HCT116 (cell line): Measurements from ENCODE around the gene LSM14A. TPM values are rescaled to one million over a fixed set of nuclear protein-coding genes. Genes with fewer than 3 reads are reported as not detected.

ENCODE experiments used
- ATAC-seq: fragments of 200-7000 bp; cut with Tn5 transposase; 2 replicates; pipeline ENCODE4 v1.9.1; 2020; ENCODE audit warnings: mild to moderate bottlenecking, moderate library complexity
- BruUV-seq: library from RNA; stranded (reverse); fragments of 400-500 nt; replicated peaks from 2 replicates; lab custom pipeline; 2021; lab: Mats Ljungman, UMichigan
- CTCF ChIA-PET: fragments of 300-600 bp; sonication (Branson Sonifier 250); formaldehyde crosslinking; loops from one replicate; lab custom pipeline; 2021; ENCODE audit warnings: antibody characterized with exemption; lab: Charles Lee
- POLR2A ChIA-PET: fragments of 300-600, 350-600 bp; sonication (Branson Sonifier 250); formaldehyde crosslinking; loops from one replicate; lab custom pipeline; 2021; ENCODE audit warnings: antibody characterized with exemption; lab: Charles Lee
- RAD21 ChIA-PET, 2 experiments: fragments of 300-600 bp; sonication (Branson Sonifier 250); formaldehyde crosslinking; loops; one replicate each; lab custom pipeline; 2023; ENCODE audit warnings: low total read pairs in 2 of 2; ENCODE audit not compliant: uncharacterized antibody in 2 of 2, unreplicated experiment in 2 of 2, low non-redundant PET in 1 of 2; lab: Charles Lee
- DNase-seq: peaks from one replicate; pipeline ENCODE4 v3.0.0-alpha.2; 2010; ENCODE audit warnings: low read depth, low spot score
- H2AFZ ChIP-seq: fragments of 200-600 bp; shearing (Covaris generic), sonication (generic); 2 replicates; pipeline ENCODE4 v1.6.1; 2017; ENCODE audit warnings: low read depth, mixed run types, mixed read lengths, antibody characterized with exemption, low read length; ENCODE audit not compliant: poor library complexity, severe bottlenecking
- H3K27ac ChIP-seq: 2 replicates; pipeline ENCODE4 v1.5.1; 2012; ENCODE audit warnings: low read depth, low read length
- H3K27me3 ChIP-seq: fragments of 200-600 bp; sonication (generic); 2 replicates; pipeline ENCODE4 v1.6.1; 2016; ENCODE audit warnings: mixed run types, low read length, mixed read lengths; ENCODE audit not compliant: insufficient read depth
- H3K36me3 ChIP-seq, 2 experiments: fragments of 200-500 bp in 1 of 2; fragments of 200-600 bp in 1 of 2; sonication (Bioruptor generic) in 1 of 2; sonication (generic) in 1 of 2; 2 replicates each; pipeline versions ENCODE4 v1.5.1 to v1.6.1; 2014 to 2016; ENCODE audit warnings: low read length in 2 of 2, inconsistent platforms in 1 of 2, mixed read lengths in 1 of 2, mixed run types in 1 of 2; ENCODE audit not compliant: insufficient read depth in 2 of 2, control insufficient read depth in 1 of 2
- H3K4me1 ChIP-seq, 2 experiments: fragments of 200-600 bp in 1 of 2; sonication (generic) in 1 of 2; 2 replicates each; pipeline versions ENCODE4 v1.5.1 to v1.6.1; 2012 to 2017; ENCODE audit warnings: low read length in 2 of 2, inconsistent platforms in 1 of 2, mild to moderate bottlenecking in 1 of 2, mixed read lengths in 1 of 2, mixed run types in 1 of 2, moderate library complexity in 1 of 2; ENCODE audit not compliant: insufficient read depth in 2 of 2, control insufficient read depth in 1 of 2
- H3K4me2 ChIP-seq: fragments of 200-600 bp; sonication (generic); 2 replicates; pipeline ENCODE4 v1.6.1; 2017; ENCODE audit warnings: mixed run types, low read length, mixed read lengths
- H3K4me3 ChIP-seq, 2 experiments: fragments of 200-600 bp in 1 of 2; sonication (generic) in 1 of 2; replicated peaks in 1 of 2; 2 replicates each; pipeline ENCODE4 v1.5.1; 2011 to 2016; ENCODE audit warnings: low read length in 2 of 2, control low read depth in 1 of 2, low read depth in 1 of 2, mild to moderate bottlenecking in 1 of 2, mixed read lengths in 1 of 2, mixed run types in 1 of 2
- H3K79me2 ChIP-seq: fragments of 200-600 bp; sonication (generic); 2 replicates; pipeline ENCODE4 v1.6.1; 2017; ENCODE audit warnings: mild to moderate bottlenecking, mixed run types, low read length, moderate library complexity, mixed read lengths; ENCODE audit not compliant: insufficient read depth
- H3K9ac ChIP-seq: fragments of 200-600 bp; sonication (generic); 2 replicates; pipeline ENCODE4 v1.6.1; 2016; ENCODE audit warnings: low read length, mixed read lengths
- H3K9me2 ChIP-seq: fragments of 200-600 bp; sonication (generic), shearing (Covaris generic); 2 replicates; pipeline ENCODE4 v1.6.1; 2017; ENCODE audit warnings: mixed run types, mild to moderate bottlenecking, moderate library complexity; ENCODE audit not compliant: insufficient read depth
- H3K9me3 ChIP-seq, 2 experiments: fragments of 200-500 bp in 1 of 2; fragments of 200-600 bp in 1 of 2; sonication (Bioruptor generic) in 1 of 2; sonication (generic) in 1 of 2; 2 replicates each; pipeline ENCODE4 v1.6.1; 2014 to 2017; ENCODE audit warnings: low read length in 2 of 2, mixed read lengths in 2 of 2, inconsistent platforms in 1 of 2, low read depth in 1 of 2, mild to moderate bottlenecking in 1 of 2, mixed run types in 1 of 2, moderate library complexity in 1 of 2; ENCODE audit not compliant: control insufficient read depth in 1 of 2, insufficient read depth in 1 of 2
- H4K20me1 ChIP-seq: fragments of 200-600 bp; sonication (generic), shearing (Covaris generic); 2 replicates; pipeline ENCODE4 v1.6.1; 2017; ENCODE audit warnings: mixed run types, mild to moderate bottlenecking, moderate library complexity; ENCODE audit not compliant: insufficient read depth
- CTCF ChIP-seq, 3 experiments: fragments of 200-600 bp in 1 of 3; sonication (generic) in 1 of 3; IDR thresholded peaks in 2 of 3; conservative IDR thresholded peaks in 1 of 3; 2 replicates each; pipeline ENCODE4 v1.5.1; 2012 to 2017; ENCODE audit warnings: low read depth in 2 of 3, low read length in 2 of 3, antibody characterized with exemption in 1 of 3, borderline replicate concordance in 1 of 3, control low read depth in 1 of 3, mild to moderate bottlenecking in 1 of 3, mixed read lengths in 1 of 3, mixed run types in 1 of 3, moderate library complexity in 1 of 3; ENCODE audit not compliant: insufficient read depth in 1 of 3
- EZH2 ChIP-seq: fragments of 200-600 bp; sonication (generic); IDR thresholded peaks from 2 replicates; pipeline ENCODE4 v1.6.1; 2017; ENCODE audit warnings: antibody characterized with exemption, mixed run types
- FOSL1 ChIP-seq: IDR thresholded peaks from 2 replicates; pipeline ENCODE4 v1.6.1; 2012; ENCODE audit warnings: low read depth
- MAX ChIP-seq: IDR thresholded peaks from 2 replicates; pipeline ENCODE4 v1.6.1; 2012
- POLR2AphosphoS5 ChIP-seq: IDR thresholded peaks from 2 replicates; pipeline ENCODE4 v1.6.1; 2011; ENCODE audit warnings: mild to moderate bottlenecking, low read depth, low read length, moderate library complexity
- RAD21 ChIP-seq: IDR thresholded peaks from 2 replicates; pipeline ENCODE4 v1.6.1; 2012; ENCODE audit warnings: low read depth, mild to moderate bottlenecking
- REST ChIP-seq: IDR thresholded peaks from 2 replicates; pipeline ENCODE4 v1.6.1; 2012; ENCODE audit warnings: low read depth
- SP1 ChIP-seq: IDR thresholded peaks from 2 replicates; pipeline ENCODE4 v1.6.1; 2012; ENCODE audit warnings: low read depth
- SRF ChIP-seq: IDR thresholded peaks from 2 replicates; pipeline ENCODE4 v1.6.1; 2012; ENCODE audit warnings: low read depth
- TCF7L2 ChIP-seq: IDR thresholded peaks from 2 replicates; pipeline ENCODE4 v1.7.0; 2011; ENCODE audit warnings: borderline replicate concordance, inconsistent platforms; ENCODE audit not compliant: insufficient read depth, insufficient read length; ENCODE audit errors: extremely low read depth
- YY1 ChIP-seq: IDR thresholded peaks from 2 replicates; pipeline ENCODE4 v1.6.1; 2011; ENCODE audit warnings: low read length, low read depth, moderate library complexity, mild to moderate bottlenecking; ENCODE audit not compliant: insufficient replicate concordance; ENCODE audit errors: extremely low read depth
- ZBTB33 ChIP-seq: IDR thresholded peaks from 2 replicates; pipeline ENCODE4 v1.6.1; 2011; ENCODE audit warnings: mild to moderate bottlenecking, low read length, moderate library complexity; ENCODE audit not compliant: insufficient replicate concordance; ENCODE audit errors: extremely low read depth
- ZFX ChIP-seq: fragments of 450-650 bp; IDR thresholded peaks from 2 replicates; pipeline ENCODE4 v1.6.1; 2017
- ZNF274 ChIP-seq: fragments of 200-500 bp; sonication (Bioruptor generic); IDR thresholded peaks from 2 replicates; pipeline ENCODE4 v1.6.1; 2014; ENCODE audit warnings: mild to moderate bottlenecking, low read depth, low read length, inconsistent platforms
- intact Hi-C: fragments of 100-400 bp; cut with micrococcal nuclease; formaldehyde crosslinking; loops from 2 replicates; pipeline ENCODE4 v1.10.0; 2022
- total RNA-seq: library from RNA; stranded (reverse); gene quantifications from one replicate; pipeline ENCODE4 v1.2.1, GENCODE V29; 2021; ENCODE audit not compliant: unreplicated experiment

Gene LSM14A
- total RNA-seq, 1 experiment from 2014 or later: 120 TPM

- TF ChIP-seq REST (no peak), FOSL1 (no peak), MAX (no peak), RAD21 (no peak), TCF7L2 (no peak)
- TF ChIP-seq, all 23 proteins: peak for 0
Observed at GRCh38 chr19:34277244-34277643, 104.9 kb downstream of the LSM14A start (continued).

- ChIA-PET CTCF (no interaction called here), POLR2A (no interaction called here), RAD21 (interaction anchor here in 1 of 2 experiments (0.7 kb wide), 1 partner anchor 53 kb away, joined by 3 read pairs; no protein-coding TSS in a partner anchor)
- H3K4me1 ChIP-seq: peaks cover 8 to 15% of the 10 kb centered on the region in 2 experiments; a peak in 3 of 4 replicates
- no peak overlapping the region for H3K4me2 ChIP-seq
- H3K9me2 ChIP-seq: no peaks in the 10 kb centered on the region
- H3K4me3 ChIP-seq: no peak overlapping the region
- intact Hi-C loops: no loop called here
- H2AFZ ChIP-seq: no peak overlapping the region
- no peak overlapping the region for H3K27ac ChIP-seq
- H3K9me3 ChIP-seq: no peaks in the 10 kb centered on the region
- H4K20me1 ChIP-seq: peaks cover 4% of the 10 kb centered on the region; the same call in 1 of the 2 replicates
- TF ChIP-seq ZFX (no peak), SP1 (no peak), ZBTB33 (no peak), EZH2 (no peak), POLR2AphosphoS5 (no peak), CTCF (IDR thresholded peaks at IDR 0.05 in 2 of 3, conservative IDR thresholded peaks at IDR 0.05 in 1 of 3; ENCODE audit: borderline replicate concordance in 1 of 3, insufficient read depth in 1 of 3, low read depth in 2 of 3, low read length in 2 of 3) (no peak), YY1 (no peak), ZNF274 (no peak), SRF (no peak)
- H3K79me2 ChIP-seq: peaks cover 20% of the 10 kb centered on the region
- BruUV-seq: no TSS peak
- no peak overlapping the region for H3K9ac ChIP-seq
- H3K27me3 ChIP-seq: no peaks in the 10 kb centered on the region
- ATAC-seq (no peak), DNase-seq (no peak)
- no peaks in the 10 kb centered on the region for H3K36me3 ChIP-seq
Observed at GRCh38 chr19:34278783-34279182, 106.5 kb downstream of the LSM14A start.
